ENCODE results near the gene MTCL1.

MTCL1 gene

DNA sequence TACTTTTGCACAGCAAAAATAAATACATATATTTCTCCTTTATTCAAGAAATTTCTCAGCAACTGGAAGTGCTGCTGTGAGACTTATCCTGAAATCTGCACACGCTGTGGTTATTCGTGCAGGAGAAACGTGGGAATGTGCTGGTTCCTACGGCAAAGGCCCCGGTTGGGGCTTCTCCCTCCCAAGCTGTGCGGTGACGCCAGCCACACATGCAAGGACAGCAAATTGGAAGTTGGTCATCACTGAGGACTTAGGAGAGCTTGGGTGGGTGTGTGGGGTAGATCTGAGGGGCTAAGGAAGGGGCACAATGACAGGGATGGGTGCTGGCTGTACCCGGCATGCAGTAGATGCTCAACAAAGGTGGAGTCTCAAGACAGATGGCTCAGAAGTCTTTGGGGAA, 16.5 kb upstream of the MTCL1 start:
- Histone ChIP-seq H3K27me3 (ENCODE audit: control insufficient read depth in 1 of 2, insufficient read depth in 2 of 2, low read length in 2 of 2) (no peaks in the 10 kb centered on the region), H3K27ac (ENCODE audit: low read length) (no peak overlapping the region), H3K4me1 (ENCODE audit: control insufficient read depth, insufficient read depth, low read length) (peaks cover 5% of the 10 kb centered on the region), H3K9ac (ENCODE audit: low read length in 2 of 2) (no peak overlapping the region), H3K4me3 (ENCODE audit: low read length in 2 of 2) (no peak overlapping the region), H3K36me3 (ENCODE audit: control insufficient read depth in 2 of 2, insufficient read depth in 2 of 2, low read length in 2 of 2) (no peaks in the 10 kb centered on the region), H3K9me3 (ENCODE audit: control insufficient read depth in 2 of 2, low read length in 2 of 2) (no peaks in the 10 kb centered on the region)

DNA sequence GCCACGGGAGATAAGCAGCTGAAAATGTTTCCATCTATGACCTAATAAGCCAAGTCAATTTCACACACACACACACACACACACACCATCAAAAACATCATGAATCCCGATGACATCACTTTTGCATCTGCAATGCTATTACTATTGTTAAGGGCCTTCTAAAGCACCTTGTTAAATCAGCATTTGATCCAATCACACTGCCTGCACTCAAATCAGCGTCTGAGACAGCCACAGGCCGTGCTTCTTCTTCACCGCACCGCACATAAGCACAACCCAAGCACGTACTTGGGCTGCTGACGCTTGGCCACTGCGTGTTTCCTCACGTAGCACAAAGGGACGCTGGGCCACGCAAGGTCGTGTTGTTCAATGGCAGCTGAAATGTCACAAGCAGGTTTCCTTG, 15.8 kb upstream of the MTCL1 start:
- Histone ChIP-seq H3K27me3 (ENCODE audit: control insufficient read depth in 1 of 2, insufficient read depth in 2 of 2, low read length in 2 of 2) (no peaks in the 10 kb centered on the region), H3K4me3 (ENCODE audit: low read length in 2 of 2) (no peak overlapping the region), H3K27ac (ENCODE audit: low read length) (no peak overlapping the region), H3K9ac (ENCODE audit: low read length in 2 of 2) (no peak overlapping the region), H3K36me3 (ENCODE audit: control insufficient read depth in 2 of 2, insufficient read depth in 2 of 2, low read length in 2 of 2) (no peaks in the 10 kb centered on the region), H3K9me3 (ENCODE audit: control insufficient read depth in 2 of 2, low read length in 2 of 2) (no peaks in the 10 kb centered on the region), H3K4me1 (ENCODE audit: control insufficient read depth, insufficient read depth, low read length) (peaks cover 5% of the 10 kb centered on the region)

DNA sequence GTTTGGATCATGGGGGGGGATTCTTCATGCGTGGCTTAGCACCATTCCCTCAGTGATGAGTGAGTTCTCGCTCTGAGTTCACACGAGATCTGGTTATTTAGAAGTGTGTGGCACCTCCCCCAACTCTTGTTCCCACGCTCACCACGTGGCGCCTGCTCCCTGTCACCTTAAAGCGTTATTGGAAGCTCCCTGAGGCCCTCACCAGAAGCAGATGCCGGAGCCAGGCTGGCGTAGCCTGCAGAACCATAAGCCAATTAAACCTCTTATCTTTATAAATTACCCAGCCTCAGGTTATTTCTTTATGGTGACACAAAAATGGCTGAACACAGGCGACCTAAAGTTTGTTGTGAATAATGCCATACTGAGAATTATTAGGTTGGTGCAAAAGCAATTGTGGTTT, 10.5 kb upstream of the MTCL1 start:
- Histone ChIP-seq H3K9me3 (ENCODE audit: control insufficient read depth in 2 of 2, low read length in 2 of 2) (no peaks in the 10 kb centered on the region), H3K27me3 (ENCODE audit: control insufficient read depth in 1 of 2, insufficient read depth in 2 of 2, low read length in 2 of 2) (no peaks in the 10 kb centered on the region), H3K27ac (ENCODE audit: low read length) (no peak overlapping the region), H3K4me1 (ENCODE audit: control insufficient read depth, insufficient read depth, low read length) (peaks cover 5% of the 10 kb centered on the region), H3K9ac (ENCODE audit: low read length in 2 of 2) (no peak overlapping the region), H3K36me3 (ENCODE audit: control insufficient read depth in 2 of 2, insufficient read depth in 2 of 2, low read length in 2 of 2) (no peaks in the 10 kb centered on the region), H3K4me3 (ENCODE audit: low read length in 2 of 2) (no peak overlapping the region)

DNA sequence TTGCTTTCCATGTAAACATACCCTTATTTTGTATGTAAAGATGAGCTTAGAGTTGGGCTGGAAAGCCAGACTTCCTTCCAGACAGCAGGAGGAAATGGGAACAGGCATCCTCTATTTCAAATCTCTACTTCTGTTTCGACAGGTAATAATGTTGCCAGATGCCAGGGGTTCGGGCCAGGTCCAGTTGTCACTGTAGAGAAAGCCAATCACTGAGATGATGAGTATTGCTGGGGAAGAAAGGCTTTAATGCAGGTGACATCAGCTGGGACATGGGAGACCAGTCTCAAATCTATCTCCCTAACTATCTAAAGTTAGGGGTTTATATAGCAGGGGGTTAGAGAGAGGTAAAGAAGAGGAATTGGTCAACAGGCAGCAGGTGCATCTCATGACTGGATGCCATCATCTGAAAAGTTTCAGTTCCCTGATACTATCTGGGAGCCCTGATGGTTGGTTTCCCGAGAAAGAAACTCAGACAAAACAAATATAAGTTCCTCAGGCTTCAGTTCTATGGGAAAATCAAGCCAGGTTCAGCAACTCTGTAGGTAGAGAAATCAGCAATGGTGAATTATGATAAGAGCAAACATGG, 9.3 kb upstream of the MTCL1 start:
- Histone ChIP-seq H3K27ac (ENCODE audit: low read length) (no peak overlapping the region), H3K4me3 (ENCODE audit: low read length in 2 of 2) (no peak overlapping the region), H3K4me1 (ENCODE audit: control insufficient read depth, insufficient read depth, low read length) (peaks cover 6% of the 10 kb centered on the region), H3K36me3 (ENCODE audit: control insufficient read depth in 2 of 2, insufficient read depth in 2 of 2, low read length in 2 of 2) (no peaks in the 10 kb centered on the region), H3K27me3 (ENCODE audit: control insufficient read depth in 1 of 2, insufficient read depth in 2 of 2, low read length in 2 of 2) (no peaks in the 10 kb centered on the region), H3K9me3 (ENCODE audit: control insufficient read depth in 2 of 2, low read length in 2 of 2) (no peaks in the 10 kb centered on the region), H3K9ac (ENCODE audit: low read length in 2 of 2) (no peak overlapping the region)

- Histone ChIP-seq H3K4me1 (ENCODE audit: control insufficient read depth, insufficient read depth, low read length) (peaks cover 11% of the 10 kb centered on the region), H3K4me3 (ENCODE audit: low read length in 2 of 2) (no peak overlapping the region), H3K27me3 (ENCODE audit: control insufficient read depth in 1 of 2, insufficient read depth in 2 of 2, low read length in 2 of 2) (no peaks in the 10 kb centered on the region), H3K9me3 (ENCODE audit: control insufficient read depth in 2 of 2, low read length in 2 of 2) (no peaks in the 10 kb centered on the region), H3K27ac (ENCODE audit: low read length) (no peak overlapping the region), H3K36me3 (ENCODE audit: control insufficient read depth in 2 of 2, insufficient read depth in 2 of 2, low read length in 2 of 2) (no peaks in the 10 kb centered on the region), H3K9ac (ENCODE audit: low read length in 2 of 2) (no peak overlapping the region)
Observed at GRCh38 chr18:8696749-8697211, 8.6 kb upstream of the MTCL1 start.

DNA sequence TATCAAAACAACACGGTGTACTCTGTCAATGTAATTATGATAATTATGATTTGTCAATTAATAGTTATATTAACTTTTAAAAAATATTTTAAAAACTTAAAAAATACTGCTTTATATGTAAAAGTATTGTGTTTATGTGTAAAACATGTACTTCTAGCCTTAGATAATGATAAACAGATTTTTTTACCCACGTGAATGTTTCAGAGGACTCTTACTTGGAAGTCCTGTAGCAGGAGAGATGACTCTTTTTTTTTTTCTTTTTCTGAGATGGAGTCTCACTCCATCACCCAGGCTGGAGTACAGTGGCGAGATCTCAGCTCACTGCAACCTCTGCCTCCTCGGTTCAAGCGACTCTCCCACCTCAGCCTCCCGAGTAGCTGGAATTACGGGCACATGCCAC, 6.2 kb upstream of the MTCL1 start:
- Histone ChIP-seq H3K9me3 (ENCODE audit: control insufficient read depth in 2 of 2, low read length in 2 of 2) (no peaks in the 10 kb centered on the region), H3K27ac (ENCODE audit: low read length) (no peak overlapping the region), H3K4me3 (ENCODE audit: low read length in 2 of 2) (no peak overlapping the region), H3K9ac (ENCODE audit: low read length in 2 of 2) (no peak overlapping the region), H3K27me3 (ENCODE audit: control insufficient read depth in 1 of 2, insufficient read depth in 2 of 2, low read length in 2 of 2) (no peaks in the 10 kb centered on the region), H3K36me3 (ENCODE audit: control insufficient read depth in 2 of 2, insufficient read depth in 2 of 2, low read length in 2 of 2) (no peaks in the 10 kb centered on the region), H3K4me1 (ENCODE audit: control insufficient read depth, insufficient read depth, low read length) (peaks cover 26% of the 10 kb centered on the region)

DNA sequence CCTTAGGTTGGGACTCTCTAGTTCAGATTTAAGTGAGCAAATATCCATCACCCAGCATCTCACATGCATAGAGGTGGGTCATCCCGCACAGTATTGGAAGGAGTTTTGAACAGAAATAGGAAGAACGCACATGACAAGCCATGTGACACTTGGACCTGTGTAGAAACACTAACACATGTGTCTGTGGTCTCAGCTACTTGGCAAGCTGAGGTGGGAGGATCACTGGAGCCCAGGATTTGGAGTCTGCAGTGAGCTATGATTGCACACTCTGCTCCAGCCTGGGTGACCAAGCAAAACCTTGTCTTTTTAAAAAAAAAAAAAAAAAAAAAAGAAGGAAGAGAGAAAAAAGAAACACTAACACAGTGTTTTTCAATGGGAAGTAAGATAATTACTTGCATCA, 5.4 kb upstream of the MTCL1 start:
- Histone ChIP-seq H3K27me3 (ENCODE audit: control insufficient read depth in 1 of 2, insufficient read depth in 2 of 2, low read length in 2 of 2) (no peaks in the 10 kb centered on the region), H3K9ac (ENCODE audit: low read length in 2 of 2) (no peak overlapping the region), H3K9me3 (ENCODE audit: control insufficient read depth in 2 of 2, low read length in 2 of 2) (no peaks in the 10 kb centered on the region), H3K4me1 (ENCODE audit: control insufficient read depth, insufficient read depth, low read length) (peaks cover 33% of the 10 kb centered on the region), H3K36me3 (ENCODE audit: control insufficient read depth in 2 of 2, insufficient read depth in 2 of 2, low read length in 2 of 2) (no peaks in the 10 kb centered on the region), H3K4me3 (ENCODE audit: low read length in 2 of 2) (no peak overlapping the region), H3K27ac (ENCODE audit: low read length) (no peak overlapping the region)

DNA sequence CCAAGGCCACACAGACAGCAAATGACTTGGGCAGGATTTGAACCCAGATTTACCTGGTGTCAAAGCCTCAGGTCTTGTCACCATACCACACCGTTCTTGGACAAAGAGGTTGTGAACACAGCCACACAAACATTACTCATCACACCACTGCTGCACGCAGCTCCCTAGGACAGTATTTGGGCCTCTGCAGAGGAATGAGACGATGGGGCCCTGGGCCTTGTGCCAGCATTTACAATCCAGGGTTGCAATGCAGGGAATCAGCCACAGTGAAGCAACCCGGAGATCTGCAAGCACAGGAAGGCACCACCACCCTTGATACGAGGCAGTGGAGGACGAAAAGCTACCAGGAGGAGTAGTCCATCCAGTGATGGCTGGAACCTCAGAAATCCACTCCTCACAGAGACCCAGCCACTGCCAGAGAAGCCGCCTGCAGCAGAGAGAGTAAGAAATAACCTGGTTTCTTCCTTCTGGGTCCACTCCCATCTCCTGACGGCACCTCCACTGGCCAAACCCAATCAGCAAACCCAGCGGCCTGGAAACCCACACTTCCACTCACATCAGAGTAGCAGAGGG, 3.7 kb upstream of the MTCL1 start:
- Histone ChIP-seq H3K9me3 (ENCODE audit: control insufficient read depth in 2 of 2, low read length in 2 of 2) (no peaks in the 10 kb centered on the region), H3K9ac (ENCODE audit: low read length in 2 of 2) (peak overlapping the region; percentile 2 to 36), H3K27ac (ENCODE audit: low read length) (no peak overlapping the region), H3K36me3 (ENCODE audit: control insufficient read depth in 2 of 2, insufficient read depth in 2 of 2, low read length in 2 of 2) (no peaks in the 10 kb centered on the region), H3K4me1 (ENCODE audit: control insufficient read depth, insufficient read depth, low read length) (peaks cover 33% of the 10 kb centered on the region), H3K4me3 (ENCODE audit: low read length in 2 of 2) (peak overlapping the region; percentile 5 to 29), H3K27me3 (ENCODE audit: control insufficient read depth in 1 of 2, insufficient read depth in 2 of 2, low read length in 2 of 2) (no peaks in the 10 kb centered on the region)

DNA sequence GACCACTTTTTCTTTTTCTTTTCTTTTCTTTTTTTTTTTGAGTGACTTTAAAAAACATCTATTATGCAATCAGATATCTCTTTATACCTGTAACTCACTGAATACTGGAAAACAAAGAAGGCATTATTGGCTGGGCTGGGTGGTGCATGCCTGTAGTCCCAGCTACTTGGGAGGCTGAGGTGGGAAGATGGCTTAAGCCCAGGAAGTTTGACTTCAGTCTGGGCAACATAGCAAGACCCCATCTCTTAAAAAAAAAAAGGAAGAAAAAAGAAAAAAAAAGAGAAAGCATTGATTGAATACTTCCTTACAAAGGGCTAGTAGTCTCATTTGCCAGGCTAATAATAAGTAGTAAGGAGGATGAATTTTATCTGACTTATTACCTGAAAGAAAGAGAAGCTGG, 2.7 kb upstream of the MTCL1 start:
- Histone ChIP-seq H3K4me3 (ENCODE audit: low read length in 2 of 2) (no peak overlapping the region), H3K27ac (ENCODE audit: low read length) (peak overlapping the region; percentile 93), H3K27me3 (ENCODE audit: control insufficient read depth in 1 of 2, insufficient read depth in 2 of 2, low read length in 2 of 2) (no peaks in the 10 kb centered on the region), H3K4me1 (ENCODE audit: control insufficient read depth, insufficient read depth, low read length) (peaks cover 37% of the 10 kb centered on the region), H3K9me3 (ENCODE audit: control insufficient read depth in 2 of 2, low read length in 2 of 2) (no peaks in the 10 kb centered on the region), H3K9ac (ENCODE audit: low read length in 2 of 2) (peak overlapping the region in 1 of 2 donors; percentile 15), H3K36me3 (ENCODE audit: control insufficient read depth in 2 of 2, insufficient read depth in 2 of 2, low read length in 2 of 2) (no peaks in the 10 kb centered on the region)

- H3K36me3 ChIP-seq (ENCODE audit: control insufficient read depth in 2 of 2, insufficient read depth in 2 of 2, low read length in 2 of 2) = no peaks in the 10 kb centered on the region
Observed at GRCh38 chr18:8703092-8703709, 2.2 kb upstream of the MTCL1 start.

GRCh38 chr18:8703781-8704301, 1.5 kb upstream of the MTCL1 start:
- peak overlapping the region; percentile 75 to 88 for H3K9ac ChIP-seq (ENCODE audit: low read length in 2 of 2)
- H3K9me3 ChIP-seq (ENCODE audit: control insufficient read depth in 2 of 2, low read length in 2 of 2) = no peaks in the 10 kb centered on the region
- H3K27me3 ChIP-seq (ENCODE audit: control insufficient read depth in 1 of 2, insufficient read depth in 2 of 2, low read length in 2 of 2) = no peaks in the 10 kb centered on the region
- peaks cover 37% of the 10 kb centered on the region for H3K4me1 ChIP-seq (ENCODE audit: control insufficient read depth, insufficient read depth, low read length)
- H3K4me3 ChIP-seq (ENCODE audit: low read length in 2 of 2) = peak overlapping the region; percentile 77
- H3K36me3 ChIP-seq (ENCODE audit: control insufficient read depth in 2 of 2, insufficient read depth in 2 of 2, low read length in 2 of 2) = no peaks in the 10 kb centered on the region
- H3K27ac ChIP-seq (ENCODE audit: low read length) = peak overlapping the region; percentile 93

More at GRCh38 chr18:8703092-8703709, 2.2 kb upstream of the MTCL1 start:
- no peak overlapping the region for H3K4me3 ChIP-seq (ENCODE audit: low read length in 2 of 2)
- H3K27ac ChIP-seq (ENCODE audit: low read length) = peak overlapping the region; percentile 93
- peak overlapping the region in 1 of 2 donors; percentile 15 for H3K9ac ChIP-seq (ENCODE audit: low read length in 2 of 2)
- peaks cover 37% of the 10 kb centered on the region for H3K4me1 ChIP-seq (ENCODE audit: control insufficient read depth, insufficient read depth, low read length)
- H3K27me3 ChIP-seq (ENCODE audit: control insufficient read depth in 1 of 2, insufficient read depth in 2 of 2, low read length in 2 of 2) = no peaks in the 10 kb centered on the region
- no peaks in the 10 kb centered on the region for H3K9me3 ChIP-seq (ENCODE audit: control insufficient read depth in 2 of 2, low read length in 2 of 2)
